WTC11 (cell line): Measurements from ENCODE around the gene LHX5.

Experiments
- ETV6 ChIP-seq: sonication (generic); formaldehyde crosslinking; IDR thresholded peaks from 2 replicates; pipeline ENCODE4 v1.8.1; 2022; ENCODE audit warnings: mild to moderate bottlenecking, missing genetic modification reagents
- TF ChIP-seq, protein P1 (sequence below): sonication (generic); formaldehyde crosslinking; IDR thresholded peaks from 2 replicates; pipeline ENCODE4 v1.8.1; 2022; ENCODE audit warnings: low read depth, missing genetic modification reagents, borderline replicate concordance

DNA sequence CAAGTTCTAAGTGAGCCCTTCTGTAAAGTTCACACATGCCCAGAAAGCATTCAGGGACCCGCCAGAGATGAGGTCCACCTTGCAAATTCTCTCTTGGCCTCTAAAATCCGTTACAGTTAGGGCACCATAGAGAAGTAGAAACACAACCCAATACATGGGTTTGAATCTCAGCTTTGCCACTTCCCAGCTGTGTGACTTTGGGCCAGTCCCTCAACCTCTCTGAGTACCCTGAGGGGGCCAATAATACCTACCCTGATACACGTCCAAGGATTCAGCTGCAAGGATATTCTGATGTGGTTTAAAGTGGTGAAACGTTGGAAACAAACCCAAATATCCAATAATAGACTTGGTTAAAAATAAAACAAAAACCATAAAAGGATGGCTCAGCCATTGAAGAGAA lies 11.7 kb downstream of the LHX5 start:
- TF ChIP-seq ETV6 (CRISPR knock-in tag): no peak
- TF ChIP-seq, protein P1, sequence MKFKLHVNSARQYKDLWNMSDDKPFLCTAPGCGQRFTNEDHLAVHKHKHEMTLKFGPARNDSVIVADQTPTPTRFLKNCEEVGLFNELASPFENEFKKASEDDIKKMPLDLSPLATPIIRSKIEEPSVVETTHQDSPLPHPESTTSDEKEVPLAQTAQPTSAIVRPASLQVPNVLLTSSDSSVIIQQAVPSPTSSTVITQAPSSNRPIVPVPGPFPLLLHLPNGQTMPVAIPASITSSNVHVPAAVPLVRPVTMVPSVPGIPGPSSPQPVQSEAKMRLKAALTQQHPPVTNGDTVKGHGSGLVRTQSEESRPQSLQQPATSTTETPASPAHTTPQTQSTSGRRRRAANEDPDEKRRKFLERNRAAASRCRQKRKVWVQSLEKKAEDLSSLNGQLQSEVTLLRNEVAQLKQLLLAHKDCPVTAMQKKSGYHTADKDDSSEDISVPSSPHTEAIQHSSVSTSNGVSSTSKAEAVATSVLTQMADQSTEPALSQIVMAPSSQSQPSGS (CRISPR knock-in tag): no peak
